PC-3 (cell line): Measurements from ENCODE around the gene DGKZ.

Source experiments
- CTCF ChIP-seq: fragments of 300-600 bp; sonication (generic); conservative IDR thresholded peaks from 2 replicates; pipeline ENCODE4 v1.5.1; 2017; ENCODE audit warnings: antibody characterized with exemption, low read depth, mild to moderate bottlenecking, low read length
- EZH2 ChIP-seq: fragments of 300-600 bp; sonication (generic); IDR thresholded peaks from one replicate; pipeline ENCODE4 v1.6.1; 2017; ENCODE audit warnings: antibody characterized with exemption, mild to moderate bottlenecking, low read length; ENCODE audit not compliant: unreplicated experiment

GRCh38 chr11:46363031-46363407, 15.8 kb downstream of the DGKZ start:
- TF ChIP-seq CTCF, result no peak
- TF ChIP-seq EZH2, result no peak
